Measurements from ENCODE around the gene S100A6.

- TF ChIP-seq, protein P1, sequence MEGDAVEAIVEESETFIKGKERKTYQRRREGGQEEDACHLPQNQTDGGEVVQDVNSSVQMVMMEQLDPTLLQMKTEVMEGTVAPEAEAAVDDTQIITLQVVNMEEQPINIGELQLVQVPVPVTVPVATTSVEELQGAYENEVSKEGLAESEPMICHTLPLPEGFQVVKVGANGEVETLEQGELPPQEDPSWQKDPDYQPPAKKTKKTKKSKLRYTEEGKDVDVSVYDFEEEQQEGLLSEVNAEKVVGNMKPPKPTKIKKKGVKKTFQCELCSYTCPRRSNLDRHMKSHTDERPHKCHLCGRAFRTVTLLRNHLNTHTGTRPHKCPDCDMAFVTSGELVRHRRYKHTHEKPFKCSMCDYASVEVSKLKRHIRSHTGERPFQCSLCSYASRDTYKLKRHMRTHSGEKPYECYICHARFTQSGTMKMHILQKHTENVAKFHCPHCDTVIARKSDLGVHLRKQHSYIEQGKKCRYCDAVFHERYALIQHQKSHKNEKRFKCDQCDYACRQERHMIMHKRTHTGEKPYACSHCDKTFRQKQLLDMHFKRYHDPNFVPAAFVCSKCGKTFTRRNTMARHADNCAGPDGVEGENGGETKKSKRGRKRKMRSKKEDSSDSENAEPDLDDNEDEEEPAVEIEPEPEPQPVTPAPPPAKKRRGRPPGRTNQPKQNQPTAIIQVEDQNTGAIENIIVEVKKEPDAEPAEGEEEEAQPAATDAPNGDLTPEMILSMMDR (IDR thresholded peaks at IDR 0.05), result no peak
- no peak for TF ChIP-seq POLR2A (IDR thresholded peaks at IDR 0.05)
Measured at GRCh38 chr1:153495536-153495935, 40.3 kb downstream of the S100A6 start.

All from right lobe of liver (tissue), 4 donors.